ENCODE measurements around the gene FLYWCH1.
A peak's percentile ranks its signal among the peaks of the same experiment; 100 is the strongest.

FLYWCH1 gene

DNA sequence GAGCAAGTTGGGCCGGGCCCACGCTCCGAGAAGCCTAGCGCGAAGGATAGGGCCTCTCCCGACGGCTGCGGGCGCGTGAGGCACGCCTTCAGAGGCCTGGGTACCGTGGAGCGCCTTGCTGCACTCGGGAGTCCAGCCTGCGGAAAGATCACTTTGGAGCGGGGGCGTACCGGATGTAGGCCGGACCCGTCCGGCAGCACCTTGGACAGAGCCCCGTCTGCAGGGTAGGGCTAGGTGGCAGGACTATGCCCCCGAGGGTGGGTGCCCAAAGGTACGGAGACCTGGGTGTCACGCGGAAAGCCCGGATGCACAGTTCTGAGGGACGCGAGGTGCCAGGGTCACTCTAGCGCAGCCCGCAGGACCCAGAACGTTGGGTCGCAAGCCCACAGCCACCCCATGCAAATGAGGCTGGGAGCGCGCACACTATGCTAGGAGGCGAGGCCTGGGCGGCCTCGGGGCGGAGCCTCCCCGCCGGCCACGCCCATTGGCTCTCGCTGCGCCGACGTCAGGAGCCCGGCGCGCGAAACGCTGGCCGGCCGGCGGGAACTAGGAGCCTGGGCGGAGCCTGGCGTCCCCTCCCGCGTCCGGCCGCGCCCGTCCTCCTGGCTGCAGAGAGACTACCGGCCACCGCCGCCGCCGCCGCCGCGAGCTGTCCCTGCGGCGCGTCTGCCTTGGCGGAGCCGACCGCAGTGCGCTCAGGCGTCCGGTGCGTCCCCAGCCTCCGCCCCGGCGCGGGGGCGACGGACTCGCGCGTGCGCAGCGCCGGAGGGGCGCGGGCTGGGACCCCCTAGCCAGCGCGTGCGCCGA lies 57.2 kb downstream of the FLYWCH1 start, which contains the start of gene PAQR4:
Gene PAQR4, plus strand, starts transcription at position 611 of the 807 bp plus-strand sequence. CDS start 327 bp downstream, outside the sequence.
- DNase-seq (ENCODE audit: low spot score), result peak; percentile 93

DNA sequence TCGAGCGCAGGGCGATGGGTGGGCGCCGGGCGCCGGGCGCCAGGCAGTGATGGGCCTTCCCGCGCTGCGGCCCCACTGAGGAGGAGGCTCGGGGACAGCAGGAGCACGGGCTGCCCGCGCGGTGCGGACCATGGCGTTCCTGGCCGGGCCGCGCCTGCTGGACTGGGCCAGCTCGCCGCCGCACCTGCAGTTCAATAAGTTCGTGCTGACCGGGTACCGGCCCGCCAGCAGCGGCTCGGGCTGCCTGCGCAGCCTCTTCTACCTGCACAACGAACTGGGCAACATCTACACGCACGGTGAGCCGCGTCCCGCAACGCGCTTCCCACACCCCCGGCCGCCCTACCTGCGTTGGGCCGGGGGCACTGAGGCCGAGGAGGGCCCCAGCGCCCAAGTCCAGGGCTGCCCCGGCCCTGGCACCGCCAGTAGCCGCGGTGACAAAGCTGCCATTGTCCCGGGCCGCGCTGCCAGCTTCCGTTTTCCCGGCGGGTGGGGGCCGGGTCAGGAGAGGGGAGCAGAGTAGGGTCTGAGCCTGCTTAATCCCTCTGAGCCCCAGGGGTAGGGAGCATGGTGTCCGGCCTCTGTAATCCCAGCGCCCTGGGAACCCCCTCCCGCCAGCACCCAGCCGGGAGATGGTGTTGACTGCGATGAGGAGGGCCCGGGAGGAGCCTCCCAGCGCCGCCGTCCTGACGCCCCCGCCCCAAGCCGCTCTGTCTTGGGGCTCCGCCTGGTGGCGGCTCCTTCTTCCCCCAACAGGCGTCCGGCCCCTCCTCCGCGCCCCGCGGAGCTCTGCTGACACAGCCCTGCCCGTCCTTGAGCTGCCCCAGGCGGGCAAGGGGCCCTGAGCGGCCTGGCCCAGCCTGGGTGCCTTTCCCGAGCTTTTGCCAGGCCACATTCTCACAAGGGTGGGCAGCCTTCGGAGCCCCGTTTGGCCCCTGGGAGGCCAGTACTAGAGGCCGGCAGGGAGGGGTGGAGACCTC lies 58.1 kb downstream of the FLYWCH1 start:
- DNase-seq (ENCODE audit: low spot score), result peak; percentile 91

DNA sequence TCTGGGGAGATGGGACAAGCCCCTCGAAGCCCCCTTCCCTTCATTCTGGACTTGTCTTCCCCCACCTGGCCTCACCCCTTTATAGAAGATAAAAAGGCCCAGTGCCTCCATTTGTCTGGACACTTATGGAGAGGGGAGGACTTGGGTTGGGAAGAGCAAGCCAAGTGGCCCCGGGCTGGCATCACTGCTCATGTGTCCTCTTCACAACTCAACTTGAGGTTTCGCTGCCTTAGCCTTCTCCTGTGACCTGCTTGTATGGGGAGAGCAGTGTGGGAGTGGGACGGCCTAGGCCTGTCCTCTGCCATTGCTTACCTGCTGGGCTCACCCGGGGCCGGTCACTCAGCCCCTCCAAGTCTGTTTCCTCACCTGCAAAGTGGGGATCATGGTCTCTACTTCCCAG lies 58.8 kb downstream of the FLYWCH1 start:
- DNase-seq (ENCODE audit: low spot score), result peak; percentile 55

DNA sequence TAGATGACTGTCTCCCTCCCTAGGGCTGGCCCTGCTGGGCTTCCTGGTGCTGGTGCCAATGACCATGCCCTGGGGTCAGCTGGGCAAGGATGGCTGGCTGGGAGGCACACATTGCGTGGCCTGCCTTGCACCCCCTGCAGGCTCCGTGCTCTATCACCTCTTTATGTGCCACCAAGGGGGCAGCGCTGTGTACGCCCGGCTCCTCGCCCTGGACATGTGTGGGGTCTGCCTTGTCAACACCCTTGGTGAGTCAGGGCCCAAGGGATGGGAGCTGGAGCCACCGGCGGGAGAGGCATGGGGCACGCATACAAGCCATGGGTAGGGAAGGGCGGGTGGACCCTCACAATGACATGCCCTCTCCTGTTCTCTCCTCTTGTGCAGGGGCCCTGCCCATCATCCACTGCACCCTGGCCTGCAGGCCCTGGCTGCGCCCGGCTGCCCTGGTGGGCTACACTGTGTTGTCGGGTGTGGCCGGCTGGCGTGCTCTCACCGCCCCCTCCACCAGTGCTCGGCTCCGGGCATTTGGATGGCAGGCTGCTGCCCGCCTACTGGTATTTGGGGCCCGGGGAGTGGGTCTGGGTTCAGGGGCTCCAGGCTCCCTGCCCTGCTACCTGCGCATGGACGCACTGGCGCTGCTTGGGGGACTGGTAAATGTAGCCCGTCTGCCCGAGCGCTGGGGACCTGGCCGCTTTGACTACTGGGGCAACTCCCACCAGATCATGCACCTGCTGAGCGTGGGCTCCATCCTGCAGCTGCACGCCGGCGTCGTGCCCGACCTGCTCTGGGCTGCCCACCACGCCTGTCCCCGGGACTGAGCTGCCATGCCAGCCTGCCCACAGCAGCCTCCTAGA lies 59.6 kb downstream of the FLYWCH1 start:
- DNase-seq (ENCODE audit: low spot score), result no peak

DNA sequence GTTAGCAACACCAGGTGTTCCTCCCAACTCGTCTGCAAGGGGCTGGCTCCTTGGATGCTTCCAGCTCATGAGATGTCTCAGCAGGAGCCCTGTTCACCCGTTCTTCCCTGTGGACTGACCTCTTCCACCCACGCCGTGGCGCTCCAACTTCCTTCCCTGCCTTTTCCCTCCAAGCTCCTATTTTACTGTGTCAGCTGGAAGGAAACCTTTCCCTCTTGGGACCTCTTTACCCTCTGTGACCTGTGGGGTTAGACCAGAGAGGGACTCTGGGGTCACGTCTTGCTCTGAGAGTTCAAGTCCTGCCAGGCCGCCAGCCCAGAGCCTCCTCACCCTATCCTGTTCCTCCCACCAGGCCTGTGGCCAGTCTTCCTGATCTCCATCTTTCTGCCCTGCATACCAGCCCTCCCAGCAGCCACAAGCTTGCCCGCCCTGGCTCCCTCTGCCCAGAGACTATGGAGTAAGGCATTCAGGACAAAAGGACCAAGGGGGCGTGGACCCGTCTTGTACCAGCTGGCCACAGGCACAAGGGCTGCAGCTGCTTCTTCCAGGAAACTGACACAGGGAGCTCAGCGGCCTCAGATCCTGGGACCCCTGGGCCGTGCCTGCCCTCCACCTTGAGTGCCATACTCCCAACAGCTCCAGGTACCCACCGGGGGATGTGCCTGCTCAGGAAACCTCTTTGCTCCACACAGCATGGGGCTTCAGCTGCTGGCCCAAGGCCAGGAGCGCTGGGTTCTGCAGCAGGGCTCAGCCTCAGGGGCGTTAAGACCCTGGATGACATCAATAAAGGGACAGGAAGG lies 60.5 kb downstream of the FLYWCH1 start:
- peak; percentile 26 for DNase-seq (ENCODE audit: low spot score)

DNA sequence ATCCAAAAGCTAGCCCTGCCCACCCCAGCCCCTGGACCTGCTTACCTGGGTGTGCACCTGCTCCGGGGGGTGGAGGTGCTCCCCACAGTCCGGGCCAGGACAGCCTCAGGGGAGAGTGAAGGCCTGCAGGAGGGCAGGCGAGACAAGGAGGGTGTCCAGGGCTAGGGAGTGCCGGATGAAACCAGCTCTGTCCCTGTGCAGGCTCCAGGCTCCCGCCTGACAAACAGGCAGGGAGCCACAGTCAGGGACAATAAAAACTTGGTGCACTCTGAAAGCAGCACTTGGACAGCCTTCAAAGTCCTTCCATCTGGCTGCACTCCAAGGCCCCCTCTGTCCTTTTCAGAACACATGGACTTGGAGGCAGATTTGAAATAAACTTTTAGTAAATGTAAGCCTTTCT lies 61.4 kb downstream of the FLYWCH1 start:
- no peak for DNase-seq (ENCODE audit: low spot score)

DNA sequence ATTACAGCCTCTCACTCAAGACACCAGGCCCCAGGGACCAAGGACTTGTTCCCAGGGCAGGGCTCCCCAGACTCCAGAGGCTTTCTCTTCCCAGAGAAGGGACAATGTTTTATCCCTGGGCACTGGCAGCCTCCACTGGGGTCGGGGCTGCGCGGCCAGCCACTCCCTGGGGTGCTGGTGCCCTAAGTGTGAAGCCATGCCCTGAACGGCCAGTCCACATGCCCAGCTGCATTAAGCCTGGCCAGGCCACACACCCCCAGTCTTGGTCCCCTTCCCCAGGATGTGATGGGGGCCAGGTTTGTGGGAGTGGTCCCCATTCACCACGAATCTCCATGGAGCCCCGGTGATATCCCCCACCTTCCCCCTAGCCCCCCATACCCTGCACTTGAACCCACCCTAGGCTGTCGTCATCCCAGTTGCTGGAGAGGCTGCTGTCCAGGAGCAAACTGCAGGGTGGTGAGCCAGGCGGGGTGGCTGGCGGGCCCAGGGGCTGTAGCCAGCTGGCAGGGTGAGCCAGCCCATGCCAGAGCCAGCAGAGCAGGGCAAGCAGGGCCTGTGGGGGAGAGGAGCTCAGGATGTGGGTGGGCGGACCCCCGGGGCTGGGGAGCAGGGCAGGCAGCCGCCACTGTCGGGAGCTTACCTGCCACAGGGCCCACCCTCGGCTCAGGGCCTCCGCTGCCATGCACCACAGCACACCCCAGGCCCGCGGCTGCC lies 62.0 kb downstream of the FLYWCH1 start:
- DNase-seq (ENCODE audit: low spot score), result no peak

DNA sequence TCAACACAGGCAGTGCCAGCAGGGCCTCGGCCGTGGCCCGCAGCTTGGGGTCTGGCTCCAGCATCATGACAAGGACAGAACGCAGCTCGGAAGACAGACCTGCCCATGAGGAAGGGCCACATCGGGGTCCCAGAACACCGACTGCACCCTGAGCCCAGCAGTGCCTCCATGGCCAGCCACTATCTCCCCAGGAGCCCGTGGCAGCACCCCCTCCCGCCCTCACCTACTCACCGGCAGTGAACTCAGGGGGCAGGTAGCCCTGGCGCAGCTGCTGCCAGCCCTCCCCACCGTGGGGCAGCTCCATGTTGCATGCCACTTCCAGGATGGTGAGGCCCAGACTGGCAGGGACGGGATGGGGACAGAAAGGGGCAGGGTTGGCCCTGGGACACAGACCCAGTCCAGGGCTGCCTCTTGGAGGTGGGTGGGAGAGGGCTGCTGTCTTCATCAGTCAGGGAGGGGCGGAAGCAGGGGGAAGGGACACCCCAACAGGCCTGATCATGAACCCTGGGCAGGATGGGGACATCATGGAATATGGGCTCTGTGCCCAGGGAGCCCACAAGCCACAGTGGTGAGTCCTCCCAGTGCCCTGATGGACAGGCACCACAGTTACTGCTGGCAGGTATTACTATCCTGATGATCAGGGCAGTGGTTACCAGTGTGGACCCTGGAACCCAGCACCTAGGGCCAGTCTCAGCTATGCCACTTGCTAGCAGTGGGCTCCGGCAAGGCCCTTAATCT lies 62.8 kb downstream of the FLYWCH1 start:
- no peak for DNase-seq (ENCODE audit: low spot score)

DNA sequence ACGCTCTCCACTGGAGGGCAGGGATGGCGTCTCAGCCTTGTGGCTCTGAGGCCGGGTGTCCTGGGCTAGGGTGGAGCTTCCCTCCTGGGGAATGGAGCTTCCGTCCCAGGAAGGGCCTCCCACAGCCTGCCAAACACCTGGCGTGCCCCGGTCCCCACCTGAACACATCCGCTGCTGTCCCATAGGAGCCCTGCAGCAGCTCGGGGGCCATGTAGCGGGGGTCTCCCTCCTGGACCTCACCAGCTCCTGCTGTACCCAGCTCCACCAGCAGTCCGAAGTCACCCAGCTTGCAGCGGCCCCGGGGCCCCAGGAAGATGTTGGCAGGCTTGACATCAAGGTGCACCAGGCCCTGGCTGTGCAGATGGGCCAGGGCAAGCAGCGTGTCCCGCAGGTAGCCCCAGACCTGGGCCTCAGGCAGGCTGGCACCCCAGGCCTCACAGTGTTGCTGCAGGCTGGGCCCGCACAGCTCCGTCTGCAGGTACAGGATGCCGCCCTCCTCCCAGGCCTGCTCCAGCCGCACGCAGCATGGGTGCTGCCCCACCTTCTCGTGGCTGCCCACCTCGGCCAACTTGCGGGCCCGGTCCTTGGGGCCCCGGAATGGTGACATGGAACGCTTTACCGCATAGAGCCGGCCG lies 63.5 kb downstream of the FLYWCH1 start:
- DNase-seq (ENCODE audit: low spot score), result no peak

DNA sequence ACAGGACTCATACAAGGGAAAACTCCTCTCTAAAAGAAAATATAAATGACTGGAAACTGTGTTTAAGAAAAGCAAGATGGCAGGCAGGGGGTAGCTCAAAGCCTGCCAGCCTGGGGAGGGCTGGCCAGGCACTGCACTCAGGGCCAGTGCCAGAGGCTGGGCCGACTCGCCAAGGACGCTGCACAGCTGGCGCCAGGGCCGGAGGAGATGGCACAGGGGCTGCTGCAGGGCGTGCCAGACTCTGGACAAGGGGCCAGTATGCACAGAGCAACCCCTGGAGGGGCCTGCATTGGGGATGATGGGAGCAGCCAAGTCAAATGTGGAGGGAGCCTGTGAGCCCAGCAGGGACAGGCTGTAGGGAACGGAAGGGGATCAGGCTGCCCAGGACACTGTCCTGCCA lies 64.5 kb downstream of the FLYWCH1 start:
- DNase-seq (ENCODE audit: low spot score), result no peak

DNA sequence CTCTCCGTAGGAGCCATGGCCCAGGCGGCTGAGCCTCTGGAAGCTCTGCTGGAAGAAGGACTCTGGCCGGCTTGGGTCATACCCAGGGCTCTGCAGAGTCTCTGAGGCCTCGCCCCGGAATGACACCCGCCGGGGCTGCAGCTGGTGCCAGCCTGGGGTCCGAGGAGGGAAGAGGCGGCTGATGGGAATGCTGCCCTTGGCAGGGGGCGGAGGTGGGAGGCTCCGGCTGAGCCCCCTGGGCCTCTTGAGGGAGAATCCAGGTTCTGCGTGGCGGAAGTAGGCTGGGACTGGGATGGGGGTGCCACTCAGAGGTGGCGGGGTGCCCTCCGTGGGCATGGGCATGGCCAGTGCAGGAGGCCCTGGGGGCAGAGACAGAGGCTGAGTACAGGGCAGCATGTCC lies 64.9 kb downstream of the FLYWCH1 start:
- DNase-seq (ENCODE audit: low spot score), result no peak

DNA sequence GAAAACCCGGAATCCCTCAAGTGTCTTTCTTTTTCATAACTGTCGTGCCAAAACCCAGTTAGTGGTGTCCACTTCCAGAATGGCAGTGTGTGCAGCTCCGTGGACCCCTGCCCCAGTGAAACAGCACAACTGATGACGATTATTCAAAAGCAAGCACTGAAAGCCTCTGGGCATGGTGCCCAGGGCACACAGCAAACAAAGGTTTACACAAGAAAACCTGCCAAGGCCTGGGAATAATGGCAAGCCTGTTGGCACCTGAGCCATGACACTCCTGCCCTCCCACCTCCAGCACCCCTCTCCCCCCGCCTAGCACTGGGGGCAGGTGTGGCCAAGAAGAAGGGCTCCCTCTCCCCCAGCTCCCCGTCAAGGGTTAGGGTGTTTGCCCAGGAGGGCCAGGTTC lies 65.7 kb downstream of the FLYWCH1 start:
- DNase-seq (ENCODE audit: low spot score), result no peak

DNA sequence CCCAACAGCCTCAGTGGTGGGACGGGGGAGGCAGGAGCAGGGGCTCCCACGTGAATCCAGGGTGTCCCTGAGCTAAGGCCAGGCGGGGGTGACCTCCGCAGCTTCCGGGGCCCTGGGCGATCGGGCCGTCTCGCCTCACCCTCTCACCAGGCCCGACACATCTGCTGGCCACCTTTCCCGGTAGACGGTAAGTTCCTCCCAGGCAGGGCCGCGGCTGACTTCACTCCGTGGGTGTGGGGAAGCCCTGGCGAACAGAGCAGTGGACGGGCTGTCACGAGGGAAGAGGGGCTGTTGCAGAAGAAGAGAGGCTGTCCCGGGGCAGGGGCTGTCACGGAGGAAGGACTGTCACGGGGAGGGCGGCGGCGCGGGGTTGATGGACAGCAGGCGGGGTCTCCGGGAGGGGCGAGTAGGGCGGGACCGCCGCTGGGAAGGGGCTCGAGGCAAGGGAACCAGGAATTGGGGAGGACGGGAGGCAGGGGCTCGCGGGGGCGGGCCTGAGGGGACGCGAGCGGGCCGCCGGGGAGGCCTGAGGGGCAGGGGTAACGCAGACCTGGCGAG lies 68.0 kb downstream of the FLYWCH1 start:
- DNase-seq (ENCODE audit: low spot score), result peak; percentile 52

DNA sequence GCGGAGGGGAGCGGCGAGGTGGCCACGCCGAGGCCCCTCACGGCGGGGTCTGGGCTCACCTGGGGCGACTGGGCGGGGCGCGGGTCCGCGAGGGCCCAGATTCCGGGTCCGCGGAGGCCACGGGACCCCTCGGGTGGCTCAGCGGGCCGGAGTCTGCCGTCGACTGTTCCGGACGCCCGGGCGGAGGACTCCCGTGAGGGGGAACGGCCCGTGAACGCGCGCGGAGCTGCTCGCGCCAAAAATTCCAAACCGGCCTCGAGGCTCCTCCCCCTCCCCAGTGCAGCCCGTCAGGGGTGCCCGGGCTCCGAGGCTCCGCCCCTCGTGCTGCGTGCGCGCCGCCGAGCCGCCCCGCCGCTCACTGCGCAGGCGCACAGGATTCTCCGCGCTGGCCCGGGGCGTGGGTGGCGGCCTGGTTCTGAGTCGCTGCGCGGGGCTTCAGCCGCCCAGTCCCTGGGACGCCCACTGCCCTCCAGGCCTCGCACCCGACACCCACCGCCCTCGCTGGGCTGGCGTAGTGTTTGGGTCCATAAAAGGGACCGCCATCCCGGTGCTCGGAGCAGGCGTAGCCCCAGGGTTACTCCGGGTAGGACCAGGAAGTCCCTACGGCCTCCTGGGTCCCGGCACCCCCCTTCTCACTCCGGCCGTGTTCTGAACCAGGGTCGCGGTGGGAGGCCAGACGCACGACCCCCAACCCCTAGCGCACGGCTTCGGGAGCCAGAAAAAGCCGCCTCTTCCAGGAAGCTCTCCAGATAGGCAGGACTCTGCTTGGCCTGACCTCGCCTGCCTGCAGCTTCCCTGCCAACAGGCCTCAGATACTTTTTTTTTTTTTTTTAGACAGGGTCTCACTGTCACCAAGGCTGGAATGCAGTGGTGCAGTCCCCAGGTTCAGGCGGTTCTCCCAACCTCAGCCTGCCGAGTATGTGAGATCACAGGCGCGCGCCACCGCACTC lies 68.8 kb downstream of the FLYWCH1 start, which contains the start of gene PKMYT1:
Gene PKMYT1, minus strand, starts transcription at position 220 of the 950 bp plus-strand sequence. CDS start 789 bp downstream, outside the sequence.
- peak; percentile 91 for DNase-seq (ENCODE audit: low spot score)

DNA sequence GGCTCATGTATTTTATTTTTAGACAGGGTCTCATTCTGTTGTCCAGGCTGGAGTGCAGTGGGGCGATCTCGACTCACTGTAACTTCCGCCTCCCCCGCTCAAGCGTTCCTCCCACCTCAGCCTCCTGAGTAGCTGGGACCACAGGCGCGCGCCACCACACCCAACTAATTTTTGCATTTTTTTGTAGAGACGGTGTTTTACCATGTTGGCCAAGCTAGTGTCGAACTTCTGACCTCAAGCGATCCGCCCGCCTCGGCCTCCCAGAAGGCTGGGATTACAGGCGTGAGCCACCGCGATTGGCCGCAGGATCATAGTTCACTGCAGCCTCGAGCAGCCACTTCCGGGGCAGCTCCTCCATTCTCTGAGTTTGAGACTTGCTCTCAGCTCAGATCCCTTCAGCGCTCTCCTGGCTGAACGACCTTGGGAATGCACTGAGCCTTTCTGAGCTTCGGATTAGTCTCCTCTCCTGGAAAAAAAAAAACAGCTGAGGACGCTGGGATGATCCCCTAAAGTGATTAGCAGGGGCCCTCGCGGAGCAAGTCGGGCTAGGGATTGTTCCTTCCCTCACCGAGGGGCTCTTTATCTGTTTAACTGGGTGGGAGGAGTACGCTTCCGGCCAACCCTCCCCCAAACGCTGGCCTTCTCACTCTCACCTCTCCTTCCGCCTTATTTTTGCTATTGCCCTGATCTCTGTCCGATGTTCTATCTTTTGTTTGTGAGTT lies 69.6 kb downstream of the FLYWCH1 start:
- DNase-seq (ENCODE audit: low spot score), result no peak

DNA sequence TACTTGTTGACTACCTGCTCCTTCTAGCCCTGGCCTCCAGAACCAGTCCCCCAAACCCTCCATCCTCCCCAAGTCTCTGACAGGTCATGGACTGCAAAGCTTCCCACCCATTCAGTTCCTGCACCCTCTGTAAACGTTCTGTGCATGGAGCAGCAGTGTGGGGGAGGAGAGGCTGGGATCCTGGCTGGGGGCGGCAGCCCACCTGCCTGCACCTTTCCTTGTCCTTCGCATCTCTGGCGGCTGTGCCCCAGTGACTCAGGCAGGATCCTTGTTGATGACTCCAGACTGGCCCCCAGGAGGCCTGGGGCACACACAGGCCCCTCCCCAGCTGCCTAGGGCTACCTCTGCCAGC lies 70.1 kb downstream of the FLYWCH1 start:
- DNase-seq (ENCODE audit: low spot score), result no peak

DNA sequence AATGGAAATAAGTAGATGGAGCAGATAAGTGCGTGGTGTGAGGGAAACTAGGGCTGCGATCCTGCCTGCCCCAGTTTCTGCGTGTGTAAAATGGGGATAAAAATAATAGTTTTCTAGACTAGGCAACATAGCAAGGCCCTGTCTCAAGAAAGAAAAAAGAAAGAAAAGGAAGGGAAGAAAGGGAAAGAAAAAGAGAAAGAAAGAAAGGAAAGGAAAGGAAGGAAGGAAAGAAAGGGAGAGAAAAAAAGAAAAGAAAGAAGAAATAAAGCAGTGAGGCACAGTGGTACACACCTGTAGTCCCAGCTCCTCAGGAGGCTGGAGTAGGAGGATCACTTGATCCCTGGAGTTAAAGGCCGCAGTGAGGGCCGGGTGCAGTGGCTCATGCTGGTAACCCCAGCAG lies 70.7 kb downstream of the FLYWCH1 start:
- DNase-seq (ENCODE audit: low spot score), result no peak
